ENCODE data around the gene RASEF. TPM values are rescaled to one million over a fixed set of nuclear protein-coding genes. Genes with fewer than 3 reads are reported as not detected.

Gene RASEF
- total RNA-seq, 1 experiment from 2014 or later, result 0.12 TPM

DNA sequence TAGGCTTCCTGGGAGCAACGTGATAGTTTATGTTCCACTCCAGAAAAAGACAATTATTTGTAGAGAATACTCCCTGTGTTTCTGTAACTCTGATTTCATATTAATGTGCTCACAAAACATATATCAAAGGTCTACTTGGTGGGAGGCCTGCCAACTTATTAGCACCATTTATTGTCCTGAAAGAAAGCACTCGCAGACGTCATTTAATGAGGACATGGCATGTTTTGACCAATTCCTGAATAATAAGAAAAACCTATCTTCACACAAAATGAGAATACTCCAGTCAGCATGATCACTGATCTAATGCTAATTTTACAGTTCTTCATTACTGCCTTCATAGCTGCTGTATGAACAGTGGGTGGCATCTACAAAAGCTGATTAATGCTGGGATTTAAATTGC is 46.4 kb upstream of the RASEF start:
- Histone ChIP-seq H2AFZ (ENCODE audit: low read depth, low read length, poor library complexity, severe bottlenecking) (no peak overlapping the region), H3K9ac (ENCODE audit: low read length) (no peak overlapping the region), H3K27me3 (ENCODE audit: insufficient read depth, low read length) (no peaks in the 10 kb centered on the region), H3K36me3 (ENCODE audit: control insufficient read depth in 1 of 2, insufficient read depth in 2 of 2, low read length in 2 of 2) (no peaks in the 10 kb centered on the region), H3K4me1 (ENCODE audit: control insufficient read depth in 1 of 2, insufficient read depth in 2 of 2, low read length in 2 of 2) (no peaks in the 10 kb centered on the region), H3K4me2 (ENCODE audit: low read length) (no peak overlapping the region), H3K4me3 (replicated peaks in 1 of 2; ENCODE audit: low read depth in 1 of 2, low read length in 2 of 2) (no peak overlapping the region), H3K79me2 (ENCODE audit: insufficient read depth, low read length) (no peaks in the 10 kb centered on the region), H4K20me1 (ENCODE audit: insufficient read depth) (no peaks in the 10 kb centered on the region; the same call in 1 of the 2 replicates), H3K27ac (ENCODE audit: low read depth, low read length) (no peak overlapping the region), H3K9me2 (ENCODE audit: insufficient read depth) (no peaks in the 10 kb centered on the region), H3K9me3 (ENCODE audit: control insufficient read depth in 1 of 2, insufficient read depth in 1 of 2, low read depth in 1 of 2, low read length in 2 of 2) (no peaks in the 10 kb centered on the region)
- TF ChIP-seq CEBPB (IDR thresholded peaks at IDR 0.05; ENCODE audit: low read depth) (no peak), TCF7L2 (IDR thresholded peaks at IDR 0.05; ENCODE audit: borderline replicate concordance, extremely low read depth, insufficient read depth, insufficient read length) (no peak), JUND (IDR thresholded peaks at IDR 0.05) (no peak), ZFX (IDR thresholded peaks at IDR 0.05) (no peak), ELF1 (IDR thresholded peaks at IDR 0.05; ENCODE audit: borderline replicate concordance, low read depth) (no peak), EZH2 (IDR thresholded peaks at IDR 0.05) (no peak), SRF (IDR thresholded peaks at IDR 0.05; ENCODE audit: low read depth) (no peak), FOSL1 (IDR thresholded peaks at IDR 0.05; ENCODE audit: low read depth) (no peak), YY1 (IDR thresholded peaks at IDR 0.05; ENCODE audit: extremely low read depth, insufficient replicate concordance, low read depth, low read length) (no peak), SP1 (IDR thresholded peaks at IDR 0.05; ENCODE audit: low read depth) (no peak), POLR2A (IDR thresholded peaks at IDR 0.05; ENCODE audit: borderline replicate concordance, extremely low read depth, insufficient read depth, insufficient read length) (no peak)
- TF ChIP-seq, protein P1, sequence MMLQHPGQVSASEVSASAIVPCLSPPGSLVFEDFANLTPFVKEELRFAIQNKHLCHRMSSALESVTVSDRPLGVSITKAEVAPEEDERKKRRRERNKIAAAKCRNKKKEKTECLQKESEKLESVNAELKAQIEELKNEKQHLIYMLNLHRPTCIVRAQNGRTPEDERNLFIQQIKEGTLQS (IDR thresholded peaks at IDR 0.05), result no peak
- TF ChIP-seq, protein P2, sequence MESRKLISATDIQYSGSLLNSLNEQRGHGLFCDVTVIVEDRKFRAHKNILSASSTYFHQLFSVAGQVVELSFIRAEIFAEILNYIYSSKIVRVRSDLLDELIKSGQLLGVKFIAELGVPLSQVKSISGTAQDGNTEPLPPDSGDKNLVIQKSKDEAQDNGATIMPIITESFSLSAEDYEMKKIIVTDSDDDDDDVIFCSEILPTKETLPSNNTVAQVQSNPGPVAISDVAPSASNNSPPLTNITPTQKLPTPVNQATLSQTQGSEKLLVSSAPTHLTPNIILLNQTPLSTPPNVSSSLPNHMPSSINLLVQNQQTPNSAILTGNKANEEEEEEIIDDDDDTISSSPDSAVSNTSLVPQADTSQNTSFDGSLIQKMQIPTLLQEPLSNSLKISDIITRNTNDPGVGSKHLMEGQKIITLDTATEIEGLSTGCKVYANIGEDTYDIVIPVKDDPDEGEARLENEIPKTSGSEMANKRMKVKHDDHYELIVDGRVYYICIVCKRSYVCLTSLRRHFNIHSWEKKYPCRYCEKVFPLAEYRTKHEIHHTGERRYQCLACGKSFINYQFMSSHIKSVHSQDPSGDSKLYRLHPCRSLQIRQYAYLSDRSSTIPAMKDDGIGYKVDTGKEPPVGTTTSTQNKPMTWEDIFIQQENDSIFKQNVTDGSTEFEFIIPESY (IDR thresholded peaks at IDR 0.05; ENCODE audit: extremely low read depth, insufficient replicate concordance, low read length), result no peak
- TF ChIP-seq, protein P3, sequence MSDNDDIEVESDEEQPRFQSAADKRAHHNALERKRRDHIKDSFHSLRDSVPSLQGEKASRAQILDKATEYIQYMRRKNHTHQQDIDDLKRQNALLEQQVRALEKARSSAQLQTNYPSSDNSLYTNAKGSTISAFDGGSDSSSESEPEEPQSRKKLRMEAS (IDR thresholded peaks at IDR 0.05), result no peak
- TF ChIP-seq, protein P4, sequence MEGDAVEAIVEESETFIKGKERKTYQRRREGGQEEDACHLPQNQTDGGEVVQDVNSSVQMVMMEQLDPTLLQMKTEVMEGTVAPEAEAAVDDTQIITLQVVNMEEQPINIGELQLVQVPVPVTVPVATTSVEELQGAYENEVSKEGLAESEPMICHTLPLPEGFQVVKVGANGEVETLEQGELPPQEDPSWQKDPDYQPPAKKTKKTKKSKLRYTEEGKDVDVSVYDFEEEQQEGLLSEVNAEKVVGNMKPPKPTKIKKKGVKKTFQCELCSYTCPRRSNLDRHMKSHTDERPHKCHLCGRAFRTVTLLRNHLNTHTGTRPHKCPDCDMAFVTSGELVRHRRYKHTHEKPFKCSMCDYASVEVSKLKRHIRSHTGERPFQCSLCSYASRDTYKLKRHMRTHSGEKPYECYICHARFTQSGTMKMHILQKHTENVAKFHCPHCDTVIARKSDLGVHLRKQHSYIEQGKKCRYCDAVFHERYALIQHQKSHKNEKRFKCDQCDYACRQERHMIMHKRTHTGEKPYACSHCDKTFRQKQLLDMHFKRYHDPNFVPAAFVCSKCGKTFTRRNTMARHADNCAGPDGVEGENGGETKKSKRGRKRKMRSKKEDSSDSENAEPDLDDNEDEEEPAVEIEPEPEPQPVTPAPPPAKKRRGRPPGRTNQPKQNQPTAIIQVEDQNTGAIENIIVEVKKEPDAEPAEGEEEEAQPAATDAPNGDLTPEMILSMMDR (IDR thresholded peaks at IDR 0.05 in 2 of 3, conservative IDR thresholded peaks at IDR 0.05 in 1 of 3; ENCODE audit: borderline replicate concordance in 1 of 3, insufficient read depth in 1 of 3, low read depth in 2 of 3, low read length in 2 of 3), result no peak
- CTCF ChIA-PET, result no interaction called here
- BruUV-seq (replicated peaks), result no TSS peak
- DNase-seq (ENCODE audit: low read depth, low spot score) (no peak), ATAC-seq (no peak)
- POLR2A ChIA-PET, result no interaction called here
- RAD21 ChIA-PET (ENCODE audit: low non-redundant PET in 1 of 2, low total read pairs in 2 of 2, uncharacterized antibody in 2 of 2, unreplicated experiment in 2 of 2), result no interaction called here
- intact Hi-C loops (cut with micrococcal nuclease), result no loop called here
